Endothelial cell of umbilical vein (primary cell): ENCODE measurements around the gene ATP6V1G3. TPM values are rescaled to one million over a fixed set of nuclear protein-coding genes. Genes with fewer than 3 reads are reported as not detected.

Experiments
- BruUV-seq: library from RNA; stranded (reverse); fragments of 400-500 nt; replicated peaks from 2 replicates; lab custom pipeline; 2021; lab: Mats Ljungman, UMichigan
- CTCF ChIA-PET: fragments of 300-600, 350-600 bp; sonication (Branson Sonifier 250); formaldehyde crosslinking; loops from one replicate; lab custom pipeline; 2021; ENCODE audit warnings: antibody characterized with exemption, inconsistent platforms; lab: Charles Lee
- POLR2A ChIA-PET: fragments of 300-600, 350-600 bp; sonication (Branson Sonifier 250); formaldehyde crosslinking; loops from one replicate; lab custom pipeline; 2021; ENCODE audit warnings: antibody characterized with exemption, inconsistent platforms; lab: Charles Lee
- DNase-seq: peaks from one replicate; pipeline ENCODE4 v3.0.0-alpha.2; 2011; ENCODE audit warnings: low read depth, low spot score
- FAIRE-seq: peaks from 2 replicates; lab custom pipeline; 2011; peaks lifted over from hg19 to GRCh38; lab: Jason Lieb, UNC
- H2AFZ ChIP-seq: 2 replicates; pipeline ENCODE4 v1.6.0; 2012; ENCODE audit warnings: low read depth, low read length, control low read depth, inconsistent platforms
- H3K27ac ChIP-seq: 2 replicates; pipeline ENCODE4 v1.5.1; 2011; ENCODE audit warnings: low read depth, mild to moderate bottlenecking, control low read depth, low read length, moderate library complexity; ENCODE audit not compliant: insufficient read depth
- H3K27me3 ChIP-seq, 2 experiments: 2 replicates each; pipeline versions ENCODE4 v1.6.0 to v1.6.1; 2011; ENCODE audit warnings: low read length in 2 of 2, mixed read lengths in 1 of 2; ENCODE audit not compliant: control insufficient read depth in 2 of 2, insufficient read depth in 2 of 2
- H3K36me3 ChIP-seq, 2 experiments: 2 replicates in 1 of 2; 3 replicates in 1 of 2; pipeline ENCODE4 v1.5.1; 2011; ENCODE audit warnings: low read length in 2 of 2, mild to moderate bottlenecking in 1 of 2, moderate library complexity in 1 of 2; ENCODE audit not compliant: control insufficient read depth in 2 of 2, insufficient read depth in 2 of 2; ENCODE audit errors: extremely low read depth in 1 of 2
- H3K4me1 ChIP-seq: 3 replicates; pipeline ENCODE4 v1.5.1; 2011; ENCODE audit warnings: mild to moderate bottlenecking, low read length; ENCODE audit not compliant: control insufficient read depth, insufficient read depth; ENCODE audit errors: extremely low read depth
- H3K4me2 ChIP-seq: 2 replicates; pipeline ENCODE4 v1.6.1; 2011; ENCODE audit warnings: low read length, control low read depth, mixed read lengths; ENCODE audit not compliant: insufficient read depth
- H3K4me3 ChIP-seq, 3 experiments: fragments of 200-600 bp in 1 of 3; sonication (generic), shearing (Covaris generic) in 1 of 3; replicated peaks in 1 of 3; 2 replicates each; pipeline ENCODE4 v1.5.1; 2011 to 2016; ENCODE audit warnings: control low read depth in 3 of 3, low read length in 3 of 3, mild to moderate bottlenecking in 2 of 3, inconsistent platforms in 1 of 3, low read depth in 1 of 3, moderate library complexity in 1 of 3; ENCODE audit not compliant: insufficient read depth in 1 of 3
- H3K79me2 ChIP-seq: 2 replicates; pipeline ENCODE4 v1.6.0; 2012; ENCODE audit warnings: low read length, inconsistent platforms; ENCODE audit not compliant: control insufficient read depth, insufficient read depth
- H3K9ac ChIP-seq: replicated peaks from 2 replicates; pipeline ENCODE3; 2011; ENCODE audit warnings: low read length, control low read depth; ENCODE audit not compliant: insufficient read depth; ENCODE audit errors: extremely low read depth
- H3K9me1 ChIP-seq: replicated peaks from 3 replicates; pipeline ENCODE4 v1.6.0; 2011; ENCODE audit warnings: mild to moderate bottlenecking, low read length; ENCODE audit not compliant: control insufficient read depth, insufficient read depth; ENCODE audit errors: extremely low read depth
- H3K9me3 ChIP-seq: replicated peaks from 2 replicates; pipeline ENCODE4 v1.5.1; 2012; ENCODE audit warnings: low read length, inconsistent platforms; ENCODE audit not compliant: control insufficient read depth, insufficient read depth
- H4K20me1 ChIP-seq: replicated peaks from 2 replicates; pipeline ENCODE3; 2011; ENCODE audit warnings: mild to moderate bottlenecking, low read length; ENCODE audit not compliant: control insufficient read depth, insufficient read depth; ENCODE audit errors: extremely low read depth
- CTCF ChIP-seq, 2 donors: IDR thresholded peaks; 1 replicate in 1 of 2; 2 replicates in 1 of 2; pipeline ENCODE4 v1.5.1; 2011; ENCODE audit warnings: low read length in 2 of 2, mild to moderate bottlenecking in 2 of 2, moderate library complexity in 2 of 2, control low read depth in 1 of 2, inconsistent platforms in 1 of 2, low read depth in 1 of 2; ENCODE audit not compliant: insufficient read depth in 1 of 2; ENCODE audit errors: extremely low read depth in 1 of 2
- EZH2 ChIP-seq: IDR thresholded peaks from 2 replicates; pipeline ENCODE4 v1.6.1; 2012; ENCODE audit warnings: borderline replicate concordance, low read depth, mild to moderate bottlenecking, moderate library complexity, low read length, inconsistent platforms; ENCODE audit not compliant: severe bottlenecking
- FOS ChIP-seq: IDR thresholded peaks from 2 replicates; pipeline ENCODE4 v1.6.1; 2011; ENCODE audit warnings: mild to moderate bottlenecking, low read length, moderate library complexity, borderline replicate concordance; ENCODE audit not compliant: insufficient read depth
- GATA2 ChIP-seq: IDR thresholded peaks from 2 replicates; pipeline ENCODE4 v1.7.0; 2011; ENCODE audit warnings: low read depth, mild to moderate bottlenecking, moderate library complexity, mixed read lengths, low read length; ENCODE audit not compliant: insufficient read length, insufficient read depth
- JUN ChIP-seq: IDR thresholded peaks from 2 replicates; pipeline ENCODE4 v1.6.1; 2011; ENCODE audit warnings: borderline replicate concordance, low read depth; ENCODE audit not compliant: insufficient read length, insufficient read depth
- MAX ChIP-seq: IDR thresholded peaks from 2 replicates; pipeline ENCODE4 v1.6.1; 2011; ENCODE audit not compliant: insufficient read depth, insufficient read length
- MYC ChIP-seq: IDR thresholded peaks from one replicate; pipeline ENCODE4 v1.6.1; 2011; ENCODE audit warnings: mild to moderate bottlenecking, low read depth, low read length
- POLR2A ChIP-seq: IDR thresholded peaks from 2 replicates; pipeline ENCODE4 v1.6.1; 2012; ENCODE audit warnings: low read depth, mild to moderate bottlenecking, control low read depth, low read length
- POLR2AphosphoS5 ChIP-seq: IDR thresholded peaks from 2 replicates; pipeline ENCODE4 v1.6.1; 2012; ENCODE audit warnings: low read depth, mild to moderate bottlenecking, control low read depth, low read length, moderate library complexity; ENCODE audit not compliant: insufficient read depth
- dilution Hi-C: fragments of 300-500 bp; cut with MboI; formaldehyde crosslinking; loops from one replicate; pipeline ENCODE4 v1.15.0; 2019; ENCODE audit warnings: low sequenced_read_pairs; ENCODE audit not compliant: extremely low pct_ligation_motif_present
- intact Hi-C: fragments of 100-400 bp; cut with micrococcal nuclease; formaldehyde crosslinking; loops from one replicate; pipeline ENCODE4 v1.10.0; 2022
- polyA plus RNA-seq, 4 experiments: library from polyadenylated mRNA; depleted of rRNA in 3 of 4; stranded (reverse) in 3 of 4; unstranded in 1 of 4; fragments of >200 nt; gene quantifications; 2 replicates each; pipeline versions ENCODE4 v1.2.1 to v1.2.3, GENCODE V29; 2011 to 2012; ENCODE audit warnings: missing spikeins in 1 of 4
- total RNA-seq: library from RNA; stranded (reverse); gene quantifications from 2 replicates; pipeline ENCODE4 v1.2.3, GENCODE V29; 2021

Gene ATP6V1G3
- total and polyA plus RNA-seq, 2 donors (not counting 3 experiments of a cell fraction or from before 2014, with no cell fraction given), result not detected

GRCh38 chr1:198548890-198549289 is 8.4 kb upstream of the ATP6V1G3 start:
- POLR2A ChIA-PET, result no interaction called here

GRCh38 chr1:198545156-198545555 is 4.7 kb upstream of the ATP6V1G3 start:
- FAIRE-seq, result no peak
- POLR2A ChIA-PET, result no interaction called here

More at GRCh38 chr1:198548890-198549289, 8.4 kb upstream of the ATP6V1G3 start:
- Histone ChIP-seq H3K4me2 (no peak overlapping the region), H3K9ac (no peak overlapping the region), H3K9me3 (no peaks in the 10 kb centered on the region), H3K9me1 (no peaks in the 10 kb centered on the region), H4K20me1 (no peaks in the 10 kb centered on the region), H3K4me3 (no peak overlapping the region), H2AFZ (no peak overlapping the region), H3K27ac (no peak overlapping the region), H3K4me1 (no peaks in the 10 kb centered on the region), H3K27me3 (no peaks in the 10 kb centered on the region), H3K36me3 (no peaks in the 10 kb centered on the region), H3K79me2 (no peaks in the 10 kb centered on the region)
- dilution Hi-C loops, result no loop called here
- TF ChIP-seq POLR2AphosphoS5, result no peak
- no peak for TF ChIP-seq MYC
- FAIRE-seq, result no peak
- BruUV-seq, result no TSS peak
- intact Hi-C loops, result no loop called here
- CTCF ChIA-PET, result no interaction called here
- no peak for DNase-seq

More at GRCh38 chr1:198545156-198545555, 4.7 kb upstream of the ATP6V1G3 start:
- Histone ChIP-seq H3K27ac (no peak overlapping the region), H3K79me2 (no peaks in the 10 kb centered on the region), H3K27me3 (no peaks in the 10 kb centered on the region), H3K9me3 (no peaks in the 10 kb centered on the region), H3K9me1 (no peaks in the 10 kb centered on the region), H3K36me3 (no peaks in the 10 kb centered on the region), H4K20me1 (no peaks in the 10 kb centered on the region), H2AFZ (no peak overlapping the region), H3K4me2 (no peak overlapping the region), H3K4me1 (peaks cover 4% of the 10 kb centered on the region), H3K9ac (no peak overlapping the region), H3K4me3 (no peak overlapping the region)
- BruUV-seq, result no TSS peak
- intact Hi-C loops (no loop called here), dilution Hi-C loops (no loop called here)
- no peak for DNase-seq
- TF ChIP-seq MAX, result no peak
- no peak for TF ChIP-seq POLR2AphosphoS5
- no peak for TF ChIP-seq MYC
- no peak for TF ChIP-seq EZH2
- no peak for TF ChIP-seq POLR2A
- no peak for TF ChIP-seq CTCF (IDR thresholded peaks at IDR 0.05; ENCODE audit: extremely low read depth in 1 of 2, insufficient read depth in 1 of 2, low read depth in 1 of 2, low read length in 2 of 2)
- TF ChIP-seq FOS, result no peak
- no peak for TF ChIP-seq JUN
- TF ChIP-seq GATA2, result no peak
- CTCF ChIA-PET, result no interaction called here
